Hypothalamus (tissue), 51 donors: ENCODE data around the gene MTMR1.
A peak's percentile ranks its signal among the peaks of the same experiment; 100 is the strongest.

Experiments
- DNase-seq, 51 donors: peaks; one replicate each; lab custom pipeline; 2025; lab: John Stamatoyannopoulos, UW

Gene MTMR1

GRCh38 chrX:150761819-150762216, 68.6 kb downstream of the MTMR1 start:
- DNase-seq: no peak

- peak in 1 of 51 donors; percentile 13 for DNase-seq
These were observed 69.3 kb downstream of the MTMR1 start for GRCh38 chrX:150762258-150763165.

GRCh38 chrX:150763303-150763797, 70.2 kb downstream of the MTMR1 start:
- DNase-seq: no peak

GRCh38 chrX:150763810-150764209, 70.6 kb downstream of the MTMR1 start:
- no peak for DNase-seq

GRCh38 chrX:150765237-150765636, 72.0 kb downstream of the MTMR1 start:
- DNase-seq: no peak

- no peak for DNase-seq
These were observed 72.7 kb downstream of the MTMR1 start for GRCh38 chrX:150765782-150766350.

- no peak for DNase-seq
These were observed 73.3 kb downstream of the MTMR1 start for GRCh38 chrX:150766351-150767044.

GRCh38 chrX:150767045-150767395, 73.8 kb downstream of the MTMR1 start:
- DNase-seq: no peak

- DNase-seq: no peak
These were observed 74.4 kb downstream of the MTMR1 start for GRCh38 chrX:150767475-150768131.

GRCh38 chrX:150768132-150768485, 74.9 kb downstream of the MTMR1 start:
- no peak for DNase-seq

- peak in 28 of 51 donors; percentile 1 to 67 (median 30) for DNase-seq
These were observed 75.5 kb downstream of the MTMR1 start for GRCh38 chrX:150768580-150769190.

- DNase-seq: no peak
These were observed 76.2 kb downstream of the MTMR1 start for GRCh38 chrX:150769408-150769807.

- no peak for DNase-seq
These were observed 77.4 kb downstream of the MTMR1 start for GRCh38 chrX:150770623-150771022.

GRCh38 chrX:150771116-150771515, 77.9 kb downstream of the MTMR1 start:
- DNase-seq: no peak

GRCh38 chrX:150772150-150772970, 79.2 kb downstream of the MTMR1 start:
- peak in 50 of 51 donors; percentile 1 to 81 (median 44) for DNase-seq

GRCh38 chrX:150773117-150773516, 79.9 kb downstream of the MTMR1 start:
- DNase-seq: no peak

GRCh38 chrX:150773634-150774033, 80.4 kb downstream of the MTMR1 start:
- DNase-seq: no peak

- DNase-seq: peak in 13 of 51 donors; percentile 1 to 31 (median 17)
These were observed 81.8 kb downstream of the MTMR1 start for GRCh38 chrX:150774798-150775568.
